AG04449 (cell line): ENCODE measurements around the gene TRIM71.

Source experiments
- CTCF ChIA-PET: fragments of 350-600 bp; formaldehyde crosslinking; extraction: SDS; loops from one replicate; lab custom pipeline; 2021; ENCODE audit warnings: antibody characterized with exemption; lab: Yijun Ruan, JAX
- POLR2A ChIA-PET: fragments of 400-600, 350-600 bp; formaldehyde crosslinking; extraction: SDS; loops from one replicate; lab custom pipeline; 2020; ENCODE audit warnings: antibody characterized with exemption, inconsistent platforms; lab: Yijun Ruan, JAX
- DNase-seq: peaks from one replicate; pipeline ENCODE4 v3.0.0-alpha.2; 2010; ENCODE audit warnings: low read depth, low spot score
- H3K4me3 ChIP-seq: 2 replicates; pipeline ENCODE4 v1.5.1; 2011; ENCODE audit warnings: low read depth, mild to moderate bottlenecking, control low read depth, low read length
- CTCF ChIP-seq: IDR thresholded peaks from one replicate; pipeline ENCODE4 v1.5.1; 2011; ENCODE audit warnings: mild to moderate bottlenecking, moderate library complexity, low read length, control low read depth, inconsistent platforms; ENCODE audit not compliant: insufficient read depth; ENCODE audit errors: missing control alignments

The TRIM71 gene

GRCh38 chr3:32847528-32847927 is 29.7 kb downstream of the TRIM71 start:
- CTCF ChIA-PET: no interaction called here
- POLR2A ChIA-PET: no interaction called here
- no peak for TF ChIP-seq CTCF
- DNase-seq: no peak
- H3K4me3 ChIP-seq: no peak overlapping the region

- CTCF ChIA-PET: no interaction called here
- H3K4me3 ChIP-seq: no peak overlapping the region
- no peak for DNase-seq
- no peak for TF ChIP-seq CTCF
- POLR2A ChIA-PET: no interaction called here
These were observed 30.4 kb downstream of the TRIM71 start for GRCh38 chr3:32848215-32848614.

GRCh38 chr3:32849046-32849445 is 31.2 kb downstream of the TRIM71 start:
- no peak overlapping the region for H3K4me3 ChIP-seq
- DNase-seq: no peak
- TF ChIP-seq CTCF: no peak
- ChIA-PET CTCF (no interaction called here), POLR2A (no interaction called here)

GRCh38 chr3:32850226-32850625 is 32.4 kb downstream of the TRIM71 start:
- no peak overlapping the region for H3K4me3 ChIP-seq
- POLR2A ChIA-PET: no interaction called here
- no peak for TF ChIP-seq CTCF
- CTCF ChIA-PET: no interaction called here
- DNase-seq: no peak

- H3K4me3 ChIP-seq: no peak overlapping the region
- ChIA-PET CTCF (no interaction called here), POLR2A (no interaction called here)
- no peak for DNase-seq
- no peak for TF ChIP-seq CTCF
These were observed 32.8 kb downstream of the TRIM71 start for GRCh38 chr3:32850636-32851035.

- TF ChIP-seq CTCF: no peak
- ChIA-PET POLR2A (no interaction called here), CTCF (no interaction called here)
- DNase-seq: no peak
- no peak overlapping the region for H3K4me3 ChIP-seq
These were observed 34.3 kb downstream of the TRIM71 start for GRCh38 chr3:32852146-32852545.
